GM18907 (cell line): ENCODE data around the gene ASTN2.

ENCODE experiments used
- ATAC-seq: cut with Tn5 transposase; IDR thresholded peaks from one replicate; pipeline ENCODE4 v1.9.1; 2021; ENCODE audit warnings: mild to moderate bottlenecking, moderate library complexity; ENCODE audit not compliant: unreplicated experiment

ASTN2 gene

DNA sequence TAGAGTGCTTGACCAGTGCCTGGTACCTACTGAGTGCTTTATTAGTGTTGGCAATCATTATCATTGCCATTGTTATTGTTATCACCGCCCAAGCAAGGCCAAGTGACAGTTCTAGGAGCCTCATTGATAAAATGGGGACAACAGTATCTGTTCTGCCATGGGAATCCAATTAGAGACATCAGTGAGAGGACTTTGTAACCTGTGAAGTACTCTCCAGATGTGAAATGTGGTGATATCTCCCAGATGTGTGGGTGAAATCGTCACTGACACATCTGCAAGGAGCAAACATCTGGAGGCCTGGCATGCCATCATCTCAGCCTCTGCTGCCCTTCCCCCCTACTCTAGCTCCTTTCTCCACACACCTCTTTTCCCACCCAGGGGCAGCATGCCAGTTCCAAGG lies 1000.5 kb downstream of the ASTN2 start:
- ATAC-seq = no peak

DNA sequence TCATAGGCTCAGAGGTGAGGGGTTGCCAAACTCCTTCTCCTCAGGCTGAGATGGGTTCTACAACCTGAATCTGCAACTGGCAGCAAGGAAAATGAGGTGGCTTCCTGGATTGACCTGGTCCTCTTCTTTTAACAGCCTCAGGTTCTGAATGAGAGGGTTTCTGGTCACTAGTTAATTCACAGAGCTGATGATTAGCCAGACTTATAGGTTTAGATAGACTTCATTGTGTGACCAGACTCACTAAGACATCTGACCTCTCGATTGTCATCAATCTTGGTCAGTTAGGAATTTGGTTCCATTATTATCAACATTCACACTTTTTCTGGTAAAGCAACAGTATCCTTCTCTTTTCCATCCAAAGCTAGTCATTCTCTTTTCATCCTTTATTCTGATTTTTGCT lies 1003.4 kb downstream of the ASTN2 start:
- ATAC-seq = no peak

DNA sequence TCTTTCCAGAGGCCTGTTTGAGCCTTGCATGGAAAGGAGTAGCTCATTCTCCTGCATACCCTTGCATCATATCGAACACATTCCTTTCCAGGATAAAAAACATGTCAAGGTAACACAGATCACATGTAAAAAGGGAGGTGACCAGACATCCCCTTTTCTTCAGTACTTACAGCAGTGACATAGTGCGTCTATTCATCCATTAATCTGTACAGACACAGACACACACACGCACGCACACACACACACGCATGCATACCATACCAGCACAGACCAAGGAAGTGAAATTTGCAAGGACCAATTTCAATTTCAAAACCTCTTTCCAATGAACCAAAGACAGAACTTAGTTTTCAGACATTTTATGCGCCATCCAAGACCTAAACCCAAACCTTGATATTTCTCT lies 1005.2 kb downstream of the ASTN2 start:
- ATAC-seq = no peak

DNA sequence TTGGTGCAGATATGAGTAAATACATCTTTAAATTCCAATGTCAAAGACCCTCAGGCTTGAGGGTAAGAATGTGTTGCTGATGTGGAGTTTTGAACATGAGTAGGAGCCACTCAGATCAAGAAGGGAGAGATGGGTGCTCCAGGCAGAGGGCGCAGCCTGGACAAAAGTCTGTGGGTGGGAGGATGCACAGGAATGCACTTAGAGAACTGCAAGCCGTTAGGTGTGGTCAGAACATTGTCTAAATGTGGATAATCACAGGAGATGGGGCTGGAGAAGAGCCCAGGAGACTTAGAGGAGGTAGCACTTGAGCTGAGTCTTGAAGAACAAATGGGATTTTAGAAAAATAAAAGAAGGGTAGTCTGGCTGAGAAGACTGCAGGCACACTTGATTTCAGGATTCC lies 1005.7 kb downstream of the ASTN2 start:
- no peak for ATAC-seq

DNA sequence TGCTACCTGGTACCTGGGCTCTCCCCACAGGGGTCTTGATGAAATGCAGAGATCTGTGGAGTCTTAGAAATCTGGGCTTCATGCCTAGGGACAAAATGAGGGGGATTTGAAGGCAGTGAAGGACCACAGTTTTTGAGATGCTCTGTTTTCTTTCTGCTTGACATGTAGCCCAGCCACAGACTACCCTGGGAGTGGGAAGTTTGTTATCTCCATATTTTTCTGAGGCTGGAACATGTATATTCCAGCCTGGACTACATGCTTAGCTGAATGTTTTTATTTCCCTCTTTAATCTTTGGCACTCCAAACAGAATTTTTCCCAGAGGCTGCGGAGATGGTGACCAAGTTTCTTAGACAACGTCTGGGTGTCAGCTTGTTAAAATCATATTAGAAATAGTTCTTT lies 1008.4 kb downstream of the ASTN2 start:
- no peak for ATAC-seq

DNA sequence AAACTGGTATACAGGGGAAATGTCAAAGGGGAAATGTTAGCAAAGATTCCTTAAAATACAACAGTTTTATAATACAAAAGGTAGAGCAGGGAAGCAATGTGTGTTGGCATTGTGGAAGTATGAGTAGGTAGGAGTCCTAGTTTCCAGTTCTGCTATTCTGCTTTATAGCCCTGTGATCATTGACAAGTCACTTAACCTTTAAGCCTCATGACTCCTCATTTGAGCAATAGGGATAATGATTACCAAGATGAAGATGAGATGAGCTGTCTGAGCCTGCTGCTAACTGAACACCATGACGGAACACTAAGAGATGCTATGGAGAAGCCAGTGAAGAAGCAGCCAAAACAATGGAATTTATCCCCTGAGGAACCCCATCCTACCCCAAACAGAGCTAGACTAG lies 1009.5 kb downstream of the ASTN2 start:
- no peak for ATAC-seq

DNA sequence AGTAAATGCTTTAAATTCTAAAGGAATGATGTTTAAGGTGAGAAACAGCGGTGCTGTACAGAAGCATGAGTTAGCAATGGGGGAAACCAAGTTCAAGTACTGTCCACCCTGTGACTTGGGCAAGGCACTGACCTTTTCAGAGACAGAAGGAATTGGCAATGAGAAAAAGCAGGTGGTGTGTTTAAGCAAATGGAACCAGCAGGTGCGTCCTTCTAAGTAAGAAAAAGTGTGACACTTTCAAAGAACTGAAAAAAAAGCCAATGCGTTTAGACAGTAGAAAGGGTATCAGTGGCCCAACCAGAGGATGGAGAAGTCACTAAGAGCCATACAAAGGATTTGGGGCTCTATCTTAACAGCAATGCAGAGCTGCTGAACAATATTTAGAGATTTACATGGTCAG lies 1010.6 kb downstream of the ASTN2 start:
- no peak for ATAC-seq

DNA sequence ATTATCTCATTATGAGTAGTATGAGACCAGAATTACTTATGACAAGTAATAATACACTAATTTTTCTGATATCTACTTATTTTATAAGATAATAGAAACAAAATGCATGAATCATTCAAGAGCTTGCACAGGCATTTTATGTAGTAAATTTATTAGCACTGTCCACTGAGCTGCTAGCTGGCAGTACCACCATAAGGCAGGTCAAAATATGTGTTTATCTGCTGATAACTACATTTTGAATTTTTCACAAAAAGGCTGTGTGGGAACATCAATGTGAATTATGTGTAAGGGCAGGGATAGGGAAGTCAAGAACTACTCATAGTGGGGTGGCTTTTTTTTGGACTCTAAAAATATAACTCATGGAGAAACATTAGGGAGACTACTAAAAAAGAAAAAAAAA lies 1011.7 kb downstream of the ASTN2 start:
- no peak for ATAC-seq

DNA sequence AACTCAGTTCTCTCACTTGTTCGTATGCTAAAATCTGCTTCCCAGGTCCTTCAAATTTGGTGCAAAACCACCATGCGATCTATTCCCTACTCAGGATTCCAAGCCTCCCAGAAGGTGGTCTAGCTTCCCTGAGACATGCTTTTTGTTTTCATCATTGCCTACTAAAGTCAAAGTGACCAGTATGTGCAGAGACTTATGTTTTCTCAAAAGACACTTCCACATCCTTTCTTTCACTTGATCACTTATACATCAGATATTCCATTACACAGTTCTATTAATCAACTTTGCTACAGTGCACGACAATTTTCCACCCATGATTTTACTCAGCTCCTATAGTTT lies 1019.2 kb downstream of the ASTN2 start:
- ATAC-seq = no peak

DNA sequence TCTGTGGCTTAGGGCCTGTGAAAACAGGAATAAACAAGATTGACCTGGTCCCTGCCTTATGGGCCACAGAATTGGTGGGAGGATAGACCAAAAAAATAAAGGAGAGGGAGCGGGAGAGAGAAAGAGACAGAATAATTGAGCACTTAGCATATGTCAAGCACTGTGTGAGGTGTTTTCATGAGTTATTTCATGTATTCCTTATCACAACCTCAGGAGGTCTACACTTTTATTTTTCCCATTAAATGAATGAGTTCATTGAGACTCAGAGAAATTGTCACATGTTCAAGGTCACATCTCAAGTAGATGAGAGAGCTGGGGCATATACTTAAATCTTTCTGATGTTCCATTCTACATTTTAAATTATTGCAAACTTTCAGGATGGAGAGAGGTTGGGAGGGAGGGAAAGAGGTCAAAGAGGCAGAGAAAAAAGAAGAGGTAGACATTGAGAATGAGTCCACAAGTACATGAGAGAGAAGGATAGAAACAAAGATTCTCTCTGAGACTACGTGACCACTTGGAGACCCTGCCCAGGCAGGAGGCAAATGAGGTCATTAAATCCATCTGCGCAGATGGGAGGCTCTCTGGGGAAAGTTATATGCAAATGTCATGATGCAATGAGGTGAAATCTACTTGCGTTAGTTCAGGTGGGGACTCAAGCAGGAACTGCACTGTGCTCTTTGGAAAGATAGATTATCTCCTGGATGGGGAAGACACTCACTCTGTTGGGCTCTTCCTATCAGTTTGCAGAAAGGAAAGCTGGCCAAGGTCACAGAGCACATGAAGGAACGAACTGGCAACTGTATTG lies 1019.8 kb downstream of the ASTN2 start:
- ATAC-seq = no peak

DNA sequence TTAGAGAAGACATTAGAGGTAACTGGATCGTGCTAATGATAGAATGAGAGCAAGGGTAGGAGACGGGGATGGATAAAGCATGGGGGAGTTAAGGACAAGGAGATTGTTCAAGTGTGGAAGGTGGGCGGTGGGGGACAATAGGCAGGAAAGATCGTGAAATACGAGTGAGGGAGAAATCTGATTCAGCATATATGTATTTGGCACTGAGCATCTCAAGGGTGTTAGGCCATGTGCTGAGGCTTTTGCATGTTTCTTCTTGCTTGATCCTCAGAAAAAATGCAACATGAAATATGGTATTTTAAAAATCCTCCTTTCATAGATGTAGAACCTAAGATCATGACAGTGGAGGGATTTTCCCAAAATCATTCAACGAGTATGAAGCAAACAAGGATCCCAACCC lies 1020.8 kb downstream of the ASTN2 start:
- no peak for ATAC-seq

DNA sequence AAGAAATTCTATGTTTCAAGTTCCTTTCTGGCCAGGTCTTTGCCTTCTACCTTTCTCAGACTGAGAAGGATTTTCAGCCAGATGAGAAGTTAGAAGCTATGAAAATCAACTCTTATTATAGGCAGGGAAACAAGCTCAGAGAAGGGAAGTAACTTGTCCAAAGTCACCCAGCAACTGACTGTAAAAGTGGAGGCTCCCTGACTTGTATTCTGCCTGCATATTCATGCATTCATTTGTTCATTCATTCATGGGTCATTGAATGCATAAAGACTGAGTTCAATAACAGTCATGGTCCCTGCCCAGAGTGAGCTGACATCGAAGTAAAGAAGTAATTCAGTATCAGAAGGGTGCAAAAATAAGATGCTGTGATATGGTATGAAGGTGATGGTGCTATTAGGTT lies 1021.7 kb downstream of the ASTN2 start:
- ATAC-seq = no peak

DNA sequence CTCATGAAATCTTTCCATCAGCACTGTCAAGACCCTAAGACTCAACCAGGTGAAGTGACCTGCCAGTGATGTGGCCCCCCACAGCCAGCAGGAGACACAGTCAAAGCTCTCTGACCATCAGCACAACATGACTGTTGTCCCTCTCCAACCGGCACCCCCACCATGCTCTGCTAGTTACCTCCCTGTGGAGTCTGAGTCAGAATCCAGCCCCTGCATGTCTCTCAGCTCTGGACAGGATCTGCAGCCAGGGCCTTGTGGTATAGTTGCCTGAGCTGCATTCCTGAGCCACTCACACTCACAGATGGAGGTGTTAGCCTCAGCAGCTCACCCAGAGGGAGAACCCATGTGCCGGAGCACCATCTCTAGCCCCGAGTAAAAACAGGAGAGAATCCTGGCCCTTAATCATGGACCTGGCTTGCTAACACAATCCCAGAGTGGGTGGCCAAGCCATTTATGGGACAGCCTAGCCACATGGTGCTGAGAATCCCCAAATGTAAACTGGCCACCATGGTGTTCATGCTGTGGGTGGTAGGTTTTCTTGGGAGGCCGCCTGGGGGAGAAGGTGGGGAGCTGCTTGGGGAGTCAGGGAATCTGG lies 1023.5 kb downstream of the ASTN2 start:
- no peak for ATAC-seq

DNA sequence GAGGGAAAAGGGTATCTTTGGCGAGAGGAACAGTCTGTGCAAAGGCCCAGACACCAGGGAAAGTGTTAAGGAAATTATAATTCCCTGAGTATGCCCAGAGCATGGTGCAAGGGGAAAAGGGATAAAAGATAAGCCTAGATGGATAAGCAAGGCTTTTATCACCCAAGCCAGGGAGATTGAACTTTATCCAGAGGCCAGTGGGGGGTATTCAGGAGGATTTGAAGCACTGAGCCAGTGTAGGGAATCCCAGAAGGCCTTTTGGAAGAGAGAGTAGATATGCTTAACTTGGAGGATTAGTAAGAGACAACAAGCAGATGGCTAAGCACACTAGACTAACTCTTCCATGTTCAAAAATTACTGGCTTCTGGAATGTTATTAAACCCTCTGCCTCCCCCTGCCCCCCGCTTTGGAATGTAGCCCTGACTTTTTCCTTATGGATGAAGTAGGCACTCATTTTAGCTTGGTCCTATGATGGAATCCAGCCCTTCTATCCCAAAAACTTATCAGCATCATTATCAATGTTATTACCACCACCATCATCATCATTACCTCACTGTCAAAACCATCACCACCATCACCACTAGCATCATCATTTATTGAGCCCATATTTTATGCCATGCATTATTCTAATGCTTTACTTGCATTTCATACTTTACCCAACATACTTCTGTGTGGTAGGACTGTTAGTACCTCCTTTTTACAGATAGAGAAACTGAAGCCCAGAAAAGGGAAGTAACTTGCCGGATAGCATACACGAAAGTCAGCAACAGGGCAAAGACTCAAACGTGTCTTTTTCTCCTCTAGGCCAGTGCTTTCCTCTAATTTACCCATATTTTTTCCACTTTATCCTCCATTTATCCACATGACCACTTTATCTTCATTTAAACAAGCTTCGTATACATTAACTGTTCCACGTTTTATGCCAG lies 1024.3 kb downstream of the ASTN2 start:
- ATAC-seq = peak; percentile 68

DNA sequence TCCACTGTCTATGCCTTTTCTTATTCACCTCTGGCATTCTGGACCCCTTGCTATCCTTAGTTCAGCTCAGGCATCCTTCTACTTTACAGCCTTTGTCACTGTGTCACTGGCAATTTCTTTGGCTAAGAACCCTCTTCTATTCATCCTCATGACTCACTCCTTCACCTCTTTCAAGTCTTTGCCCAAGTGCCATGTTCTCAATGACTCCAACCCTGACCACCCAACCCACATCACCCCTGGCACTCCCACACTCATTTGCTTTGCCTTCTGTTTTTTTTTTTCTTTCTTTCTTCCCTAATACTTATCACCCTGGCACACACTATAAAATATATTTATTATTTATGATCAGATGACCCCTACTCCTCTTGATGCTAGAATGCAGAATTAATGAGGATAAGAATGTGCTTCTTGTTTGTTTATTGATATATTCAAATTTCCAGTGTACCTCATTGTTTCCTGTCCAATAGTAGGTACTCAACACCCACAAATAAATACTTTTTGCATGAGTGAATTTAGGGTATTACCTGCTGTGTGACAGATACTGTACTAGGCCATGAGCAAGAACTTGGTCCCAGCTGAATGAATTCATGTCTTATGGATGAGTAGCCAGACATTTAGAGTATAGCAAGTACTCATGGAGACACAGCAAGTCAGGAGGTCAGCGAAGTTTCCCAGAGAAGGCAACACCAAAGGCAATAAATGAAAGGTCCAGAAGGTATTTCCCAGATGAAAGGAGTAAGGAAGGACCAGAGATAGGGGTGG lies 1025.1 kb downstream of the ASTN2 start:
- no peak for ATAC-seq

DNA sequence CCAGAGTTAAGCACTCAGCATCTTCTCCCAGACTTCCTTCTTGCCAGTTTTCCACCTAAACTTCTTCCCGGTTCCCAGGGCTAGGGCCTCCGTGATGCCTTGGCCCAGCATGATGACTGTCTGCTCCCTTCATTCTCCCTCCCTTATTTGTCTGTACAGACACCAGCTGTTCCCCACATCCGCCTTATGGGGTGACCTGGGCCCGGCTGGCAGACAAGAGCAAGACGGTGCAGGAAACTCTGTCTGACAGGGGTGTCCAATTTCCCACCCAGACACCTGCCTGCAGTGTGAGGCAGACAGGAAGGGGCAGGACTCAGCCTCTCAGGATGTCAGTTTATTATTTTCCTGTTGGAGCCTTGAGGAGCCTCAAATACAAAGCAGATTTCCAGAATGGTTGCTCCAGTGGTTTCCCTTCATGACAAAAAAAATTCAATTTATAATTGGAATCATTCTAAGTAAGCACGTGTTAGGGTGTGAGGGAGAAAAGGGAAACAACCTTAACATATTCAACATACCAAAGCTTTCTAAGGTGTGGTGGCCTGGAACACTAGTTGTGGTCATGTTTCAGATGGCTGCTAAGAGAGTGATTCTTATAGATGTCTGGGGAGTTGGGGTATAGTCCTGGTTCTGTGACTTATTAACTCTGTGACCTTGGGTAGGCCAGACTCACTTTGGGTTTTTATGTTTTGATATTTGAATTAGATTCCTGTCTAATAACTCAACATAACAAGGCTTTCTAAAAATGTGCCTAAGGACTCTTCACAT lies 1026.7 kb downstream of the ASTN2 start:
- ATAC-seq = peak; percentile 77

DNA sequence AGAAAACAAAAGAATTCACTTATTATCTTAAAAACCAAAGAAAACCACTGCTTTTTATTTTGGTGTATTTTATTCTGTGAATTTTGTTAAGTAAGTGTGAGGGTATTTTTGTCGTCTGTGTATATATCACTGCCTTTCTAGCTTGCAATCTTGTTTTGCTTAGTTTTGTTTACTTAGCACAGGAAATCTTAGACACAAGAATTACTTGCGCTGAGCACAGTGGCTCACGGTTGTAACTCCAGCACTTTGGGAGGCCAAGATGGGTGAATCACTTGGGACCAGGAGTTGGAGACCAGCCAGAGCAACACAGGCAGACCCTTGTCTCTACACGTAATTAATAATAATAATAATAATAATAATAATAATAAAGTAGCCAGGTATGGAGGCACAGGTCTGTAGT lies 1030.9 kb downstream of the ASTN2 start:
- ATAC-seq = no peak

DNA sequence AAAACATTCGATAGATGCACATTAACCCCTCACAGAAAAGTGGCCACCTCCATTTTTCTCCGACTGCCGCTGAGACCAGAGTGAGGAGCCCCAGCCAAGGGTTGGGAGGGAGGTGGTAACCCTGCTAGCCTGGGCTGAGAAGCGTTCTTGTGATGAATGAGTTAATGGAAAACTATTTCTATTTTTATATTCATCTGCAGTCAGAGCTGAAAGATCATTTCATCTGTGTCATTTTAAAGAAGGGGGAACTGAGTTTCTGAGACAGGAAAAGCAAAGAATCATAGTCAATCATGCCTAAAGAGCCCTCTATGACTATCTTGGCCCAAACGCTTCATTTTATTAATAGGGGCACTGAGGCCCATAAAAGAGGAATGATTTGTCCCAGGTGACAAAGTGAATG lies 1031.7 kb downstream of the ASTN2 start:
- no peak for ATAC-seq

DNA sequence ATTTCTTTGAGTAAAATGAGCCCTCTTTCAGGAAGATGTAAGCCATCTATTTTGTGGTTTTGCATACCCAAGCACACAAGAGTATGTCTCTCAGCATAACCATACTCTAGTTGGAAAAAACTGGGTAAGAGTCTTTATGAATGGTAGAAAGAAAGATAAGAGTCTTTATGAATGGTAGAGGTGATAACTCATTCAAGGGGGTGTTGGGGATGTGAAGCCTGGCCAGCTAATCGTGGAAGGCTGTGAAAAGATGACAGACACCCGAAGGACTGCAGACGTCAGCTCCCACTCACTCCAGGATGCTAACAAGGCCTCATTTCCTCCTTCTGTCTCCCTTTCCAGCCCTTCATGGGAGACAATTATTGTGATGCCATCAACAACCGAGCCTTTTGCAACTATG lies 1032.8 kb downstream of the ASTN2 start:
- no peak for ATAC-seq

DNA sequence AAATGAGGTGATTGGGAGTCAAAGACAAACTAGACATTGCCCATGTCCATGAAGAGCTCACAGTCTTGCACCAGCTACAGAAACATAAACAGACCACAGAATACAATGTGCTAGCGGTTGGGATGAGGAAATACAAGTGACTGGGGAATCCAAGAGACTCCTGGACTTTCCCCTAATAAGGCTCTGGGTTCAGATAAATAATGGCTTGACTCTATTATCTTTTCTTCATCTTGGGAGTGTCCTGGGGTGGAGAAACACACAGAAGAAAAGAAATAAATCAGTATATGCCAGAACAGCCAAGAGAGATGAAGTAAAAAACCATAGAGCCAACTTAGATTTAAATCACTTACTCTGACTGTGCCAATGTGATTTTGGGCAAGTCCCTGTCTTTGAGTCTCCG lies 1033.5 kb downstream of the ASTN2 start:
- no peak for ATAC-seq
